Stimulated activated CD4-positive, alpha-beta T cell treated with anti-CD3 and anti-CD28 coated beads, Interleukin-15, amount 100 ng/mL, for 24 hours (primary cell): ENCODE results near the gene MATN3.
A peak's percentile ranks its signal among the peaks of the same experiment; 100 is the strongest.

Experiments
- DNase-seq: peaks from one replicate; pipeline ENCODE4 v3.0.0-alpha.2; 2020

MATN3 gene

DNA sequence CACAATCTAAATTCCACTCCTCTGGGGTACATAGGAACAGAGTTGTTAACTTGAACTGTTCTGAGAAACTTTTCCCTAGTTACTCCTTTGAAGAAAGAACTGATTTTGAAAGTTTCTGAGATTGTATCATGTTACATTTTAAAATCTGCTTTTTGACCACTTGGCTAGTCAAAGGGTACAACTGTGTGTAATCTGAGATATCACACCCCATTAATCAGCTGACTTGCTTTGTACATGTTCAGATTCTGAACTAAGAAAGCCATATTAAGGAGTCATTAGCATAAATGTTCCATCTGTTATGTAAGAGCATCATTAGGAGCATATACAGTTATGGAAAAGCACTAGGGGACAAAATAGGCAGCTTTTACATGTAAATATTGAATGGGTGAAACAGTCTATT lies 18.7 kb downstream of the MATN3 start:
- DNase-seq: no peak

DNA sequence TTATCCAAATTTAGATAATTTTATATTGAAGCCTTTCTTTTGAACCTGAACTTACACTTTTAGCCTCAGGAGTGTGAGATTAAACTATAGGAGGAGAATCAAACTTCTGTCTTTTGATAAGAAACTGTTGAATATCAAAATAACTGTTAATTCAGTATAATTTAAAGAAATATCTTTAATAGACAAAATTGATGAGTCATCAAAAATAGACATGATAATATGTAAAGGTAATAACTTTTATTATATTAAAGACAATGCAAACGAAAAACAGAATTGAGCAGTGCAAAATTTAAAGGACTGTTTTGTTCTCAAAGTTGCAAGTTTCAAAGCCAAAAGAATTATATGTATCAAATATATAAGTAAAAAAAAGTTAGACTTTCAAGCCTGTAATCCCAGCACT lies 20.6 kb downstream of the MATN3 start:
- no peak for DNase-seq

DNA sequence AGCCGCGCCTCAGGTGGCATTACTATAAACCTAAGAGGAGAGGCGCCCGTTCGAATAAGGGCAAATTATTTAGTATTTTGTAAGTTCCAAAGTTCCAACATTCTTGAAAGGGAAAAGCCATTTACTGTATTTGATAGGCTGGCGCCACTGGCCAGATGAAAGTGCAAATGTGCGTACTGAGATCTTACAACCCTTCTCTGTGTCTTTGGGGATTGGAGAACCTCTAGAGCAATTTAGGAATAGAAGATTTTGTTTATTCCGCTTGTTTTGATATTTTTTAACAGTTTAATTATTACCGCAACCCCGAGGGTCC lies 22.1 kb downstream of the MATN3 start:
- DNase-seq: no peak

DNA sequence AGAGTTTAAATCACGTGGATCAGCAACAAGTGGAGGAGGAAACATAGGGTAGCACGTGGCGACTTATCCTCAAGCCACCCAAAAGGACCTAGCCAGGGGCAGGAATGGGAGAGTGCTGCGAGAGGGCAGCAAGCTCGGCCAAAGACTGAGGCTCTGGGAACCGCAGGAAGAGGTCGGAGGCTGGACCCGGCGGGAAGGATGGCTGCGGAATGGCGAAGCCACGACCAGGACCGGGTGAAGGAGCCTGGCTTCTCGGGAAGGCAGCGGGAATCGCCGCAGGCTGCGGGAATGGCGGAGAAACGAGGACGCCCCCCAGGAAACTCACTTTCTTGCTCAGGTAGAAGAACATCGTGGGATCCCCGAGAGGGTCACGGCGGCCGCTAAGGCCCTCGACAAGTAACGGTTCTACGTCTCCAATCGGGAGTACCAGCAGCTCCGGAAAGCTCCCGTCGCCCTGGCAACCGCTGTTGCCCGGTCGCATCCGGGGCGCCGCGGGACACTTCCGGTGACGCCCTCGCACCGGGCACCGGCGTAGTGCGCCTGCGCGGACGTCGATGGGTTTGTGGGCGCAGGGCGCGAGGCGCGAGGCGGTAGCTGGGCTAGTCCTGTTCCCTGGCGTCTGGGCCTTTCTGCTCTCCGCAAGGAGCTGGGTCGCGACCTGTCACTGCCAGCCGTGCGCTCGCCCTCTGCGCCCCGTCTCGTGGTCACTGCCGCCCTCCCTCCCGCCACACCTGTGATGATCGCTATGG lies 22.6 kb downstream of the MATN3 start, which contains the start of gene WDR35:
Gene WDR35, minus strand, starts transcription at position 439 of the 749 bp plus-strand sequence. Its CDS starts 90 bp downstream, at position 349.
- peak; percentile 94 for DNase-seq

DNA sequence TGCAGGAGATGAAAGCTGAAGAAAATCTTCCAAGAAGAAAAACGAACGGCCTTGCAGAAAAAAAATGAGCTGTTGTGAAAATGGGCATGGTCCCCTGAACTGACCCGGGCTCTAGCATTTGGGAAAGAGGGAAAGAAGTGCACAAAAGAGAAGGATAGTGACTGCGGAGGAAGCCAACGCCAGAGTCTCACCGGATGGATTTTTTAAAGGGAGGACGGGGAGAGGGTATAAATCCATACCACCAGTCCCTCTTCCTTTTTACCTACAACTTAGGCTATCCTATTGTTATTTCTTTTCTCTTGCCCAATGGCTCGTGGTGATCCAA lies 23.2 kb downstream of the MATN3 start:
- DNase-seq: no peak

- DNase-seq: no peak
Observed at GRCh38 chr2:19988600-19988999, 23.9 kb downstream of the MATN3 start.

DNA sequence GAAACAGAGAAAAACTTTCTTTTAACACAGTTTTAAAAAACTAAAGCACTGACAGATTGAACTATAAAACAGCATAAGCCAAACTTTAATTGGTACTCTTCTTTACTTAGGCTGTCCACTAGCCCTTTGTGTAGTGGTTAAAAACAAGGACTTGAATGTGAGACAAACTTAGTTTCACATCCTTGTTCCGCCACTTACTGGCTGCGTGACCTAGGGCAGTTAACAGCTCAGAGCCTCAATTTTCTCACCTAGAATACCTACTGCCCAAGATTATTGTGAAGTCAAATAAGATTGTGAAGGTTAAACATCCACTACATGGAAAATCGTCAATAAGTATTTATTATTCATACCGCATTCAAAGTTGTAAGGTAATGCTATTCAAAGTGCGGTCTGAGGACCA lies 24.5 kb downstream of the MATN3 start:
- no peak for DNase-seq

DNA sequence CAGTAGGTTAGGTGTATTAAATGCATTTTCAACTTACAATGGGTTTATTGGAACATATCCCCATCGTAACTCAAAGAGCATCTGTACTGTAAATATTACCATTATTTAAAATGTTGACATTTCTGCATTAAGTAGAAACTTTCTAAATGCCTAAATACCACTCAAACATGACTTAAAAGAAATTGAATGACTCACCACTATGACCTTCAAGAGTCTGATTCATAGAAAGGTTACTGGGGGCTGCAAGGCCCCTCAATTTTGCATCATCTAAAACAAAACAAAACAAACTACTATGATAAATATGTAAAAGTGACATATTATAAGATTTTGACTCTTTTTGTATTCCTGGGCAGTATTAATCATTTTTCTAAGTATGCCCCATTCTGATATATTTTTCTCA lies 30.2 kb downstream of the MATN3 start:
- no peak for DNase-seq

- no peak for DNase-seq
Observed at GRCh38 chr2:19979932-19980331, 32.5 kb downstream of the MATN3 start.

- DNase-seq: no peak
Observed at GRCh38 chr2:19973466-19973865, 39.0 kb downstream of the MATN3 start.

- DNase-seq: no peak
Observed at GRCh38 chr2:19971691-19972090, 40.8 kb downstream of the MATN3 start.

DNA sequence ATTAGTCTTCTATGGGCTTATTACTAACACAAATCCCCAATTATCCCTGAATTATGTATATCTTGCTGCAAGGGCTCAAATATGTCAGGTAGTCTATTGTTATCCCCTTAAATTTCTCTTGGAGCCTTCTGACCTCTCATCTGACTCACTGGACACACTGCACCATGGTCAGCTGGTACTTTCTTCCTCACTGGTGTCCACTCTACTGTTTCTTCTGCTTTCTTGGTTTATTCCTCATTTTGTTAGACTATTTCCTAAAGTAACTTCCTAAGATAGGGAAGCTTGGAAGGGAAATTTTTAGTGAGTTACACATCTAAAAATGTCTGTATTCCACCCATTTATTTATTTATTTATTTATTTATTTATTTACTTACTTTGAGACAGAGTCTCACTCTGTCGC lies 49.1 kb downstream of the MATN3 start:
- no peak for DNase-seq

- DNase-seq: peak; percentile 42
Observed at GRCh38 chr2:19955544-19956422, 56.7 kb downstream of the MATN3 start.

GRCh38 chr2:19949071-19949470 lies 63.4 kb downstream of the MATN3 start:
- DNase-seq: no peak

DNA sequence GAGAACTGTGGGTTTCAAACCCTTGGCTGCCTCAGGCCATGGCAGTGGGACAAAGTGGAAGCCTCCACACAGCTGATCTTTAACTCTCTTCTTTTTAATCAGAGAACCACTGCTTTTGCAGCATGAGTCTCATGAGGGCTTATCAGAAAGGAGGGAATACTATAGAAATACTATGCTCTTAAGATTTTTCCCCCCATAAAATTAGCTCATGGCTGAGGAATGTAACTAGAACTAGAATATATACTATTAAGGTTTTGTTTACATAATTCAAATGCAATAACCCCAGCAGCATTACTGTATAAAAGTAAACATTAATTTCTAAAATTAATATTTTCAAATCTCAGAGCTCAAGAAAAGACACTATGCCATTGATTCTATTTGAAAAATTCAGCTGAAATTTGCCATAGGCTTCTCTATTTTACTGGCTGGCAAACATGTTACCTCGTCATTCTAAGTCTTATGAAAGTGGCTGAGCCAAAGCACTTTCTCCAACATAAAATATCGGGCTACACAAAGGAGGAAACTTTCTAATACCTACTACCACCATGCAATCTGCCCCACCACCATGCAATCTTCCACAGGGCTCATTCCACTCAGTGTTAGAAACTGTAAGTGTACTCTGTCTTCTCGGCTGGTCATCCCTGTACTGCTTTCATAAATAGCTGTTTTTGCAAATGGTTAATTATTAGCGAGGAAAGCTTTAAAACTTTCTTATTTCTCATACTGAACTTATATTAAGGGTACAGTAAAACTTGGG lies 65.1 kb downstream of the MATN3 start:
- no peak for DNase-seq

GRCh38 chr2:19944205-19944845 lies 68.1 kb downstream of the MATN3 start:
- no peak for DNase-seq

DNA sequence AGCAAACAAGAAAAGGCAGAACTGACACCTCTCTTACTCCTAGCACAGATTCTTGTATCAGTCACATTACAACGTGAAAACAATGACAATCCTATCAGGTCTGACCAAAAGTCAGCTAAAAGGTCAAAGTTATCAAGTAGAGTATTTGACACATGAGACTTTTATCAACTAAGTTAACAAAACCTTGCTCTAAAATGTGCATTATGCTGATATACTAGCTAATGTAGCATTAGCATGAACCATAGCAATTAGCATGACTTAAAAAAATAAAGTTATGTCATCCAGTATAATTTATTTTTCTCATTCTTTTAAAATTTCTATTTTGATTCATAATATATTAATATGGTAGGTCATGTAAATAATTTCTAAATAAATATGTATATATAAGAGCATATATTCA lies 69.3 kb downstream of the MATN3 start:
- DNase-seq: no peak

- DNase-seq: no peak
Observed at GRCh38 chr2:19942199-19942598, 70.3 kb downstream of the MATN3 start.
